H1 (cell line): ENCODE results near the gene CKAP4. TPM values are rescaled to one million over a fixed set of nuclear protein-coding genes. Genes with fewer than 3 reads are reported as not detected.

ENCODE experiments used
- E2F6 ChIP-seq: IDR thresholded peaks from 2 replicates; pipeline ENCODE4 v1.6.1; 2012; ENCODE audit warnings: inconsistent platforms
- JUND ChIP-seq: IDR thresholded peaks from 2 replicates; pipeline ENCODE4 v1.6.1; 2011; ENCODE audit warnings: mild to moderate bottlenecking, improper control_type of control experiment, low read length
- SIN3A ChIP-seq, 2 experiments: IDR thresholded peaks in 1 of 2; conservative IDR thresholded peaks in 1 of 2; 2 replicates each; pipeline ENCODE4 v1.6.1; 2011 to 2012; ENCODE audit warnings: low read length in 2 of 2, improper control_type of control experiment in 1 of 2, low read depth in 1 of 2, mild to moderate bottlenecking in 1 of 2
- TAF7 ChIP-seq: optimal IDR thresholded peaks from 2 replicates; pipeline ENCODE3; 2011; ENCODE audit warnings: low read depth, mild to moderate bottlenecking, inconsistent platforms, low read length, moderate library complexity, borderline replicate concordance
- TBP ChIP-seq: IDR thresholded peaks from 2 replicates; pipeline ENCODE4 v1.6.1; 2011; ENCODE audit warnings: low read depth, low read length, improper control_type of control experiment
- polyA plus RNA-seq, 7 experiments: library from polyadenylated mRNA; depleted of rRNA in 3 of 7; stranded (reverse) in 5 of 7; unstranded in 2 of 7; fragments of >200 nt in 5 of 7; fragments of 200-250 nt in 2 of 7; gene quantifications; 1 replicate in 5 of 7; 2 replicates in 1 of 7; 4 replicates in 1 of 7; pipeline versions ENCODE4 v1.2.1 to v1.2.3, GENCODE V29; 2011 to 2013; ENCODE audit warnings: missing spikeins in 2 of 7, mixed read lengths in 2 of 7
- total RNA-seq: library from RNA; stranded (reverse); fragmentation: NEBNext Ultra II Directional; extraction: Animal tissue kit (Norgen Biotek cat#: 25700); gene quantifications from 2 replicates; pipeline ENCODE4 v1.2.1, GENCODE V29; 2021

CKAP4 gene
- total and polyA plus RNA-seq, 2 of the 8 experiments (the other 6 are each of a cell fraction or from before 2014, with no cell fraction given), result 35.8 to 80.7 TPM

GRCh38 chr12:106251631-106252455 lies 4.0 kb upstream of the CKAP4 start (continued):
- no peak for TF ChIP-seq E2F6
- TF ChIP-seq JUND, result no peak
- TF ChIP-seq SIN3A (conservative IDR thresholded peaks at IDR 0.05 in 1 of 2, IDR thresholded peaks at IDR 0.05 in 1 of 2; ENCODE audit: low read depth in 1 of 2, low read length in 2 of 2), result no peak
- no peak for TF ChIP-seq TBP
- TF ChIP-seq TAF7, result no peak
